GM21529 (cell line): ENCODE measurements around the gene TMCO6.

Experiments
- ATAC-seq: cut with Tn5 transposase; IDR thresholded peaks from one replicate; pipeline ENCODE4 v1.9.1; 2021; ENCODE audit not compliant: unreplicated experiment

Gene TMCO6

GRCh38 chr5:140672455-140673186, 33.4 kb downstream of the TMCO6 start:
- ATAC-seq = no peak

- no peak for ATAC-seq
Measured at GRCh38 chr5:140673187-140673976, 34.1 kb downstream of the TMCO6 start, which contains the start of gene DND1. DND1 (minus strand) TSS chr5:140673576; CDS start chr5:140673542, 34 bp downstream.

GRCh38 chr5:140674211-140674610, 35.0 kb downstream of the TMCO6 start:
- no peak for ATAC-seq

- no peak for ATAC-seq
Measured at GRCh38 chr5:140674629-140675028, 35.4 kb downstream of the TMCO6 start.

- ATAC-seq = peak; percentile 50
Measured at GRCh38 chr5:140677947-140678346, 38.7 kb downstream of the TMCO6 start.

GRCh38 chr5:140678993-140679392, 39.7 kb downstream of the TMCO6 start:
- no peak for ATAC-seq

GRCh38 chr5:140690376-140690932, 51.2 kb downstream of the TMCO6 start:
- peak; percentile 6 for ATAC-seq

- ATAC-seq = peak; percentile 96
Measured at GRCh38 chr5:140690941-140691924, 52.0 kb downstream of the TMCO6 start, which contains the start of the genes HARS1 and HARS2. HARS1 (minus strand) TSS chr5:140691370; CDS start chr5:140691304, 66 bp downstream. HARS2 (plus strand) TSS chr5:140691455; CDS start chr5:140691649, 194 bp downstream.

- ATAC-seq = no peak
Measured at GRCh38 chr5:140694276-140694675, 55.0 kb downstream of the TMCO6 start.
